ENCODE results near the gene PLCL1. TPM values are rescaled to one million over a fixed set of nuclear protein-coding genes. Genes with fewer than 3 reads are reported as not detected.

PLCL1 gene
- total RNA-seq, 2 donors from 2014 or later, result 0.04 to 0.11 TPM

DNA sequence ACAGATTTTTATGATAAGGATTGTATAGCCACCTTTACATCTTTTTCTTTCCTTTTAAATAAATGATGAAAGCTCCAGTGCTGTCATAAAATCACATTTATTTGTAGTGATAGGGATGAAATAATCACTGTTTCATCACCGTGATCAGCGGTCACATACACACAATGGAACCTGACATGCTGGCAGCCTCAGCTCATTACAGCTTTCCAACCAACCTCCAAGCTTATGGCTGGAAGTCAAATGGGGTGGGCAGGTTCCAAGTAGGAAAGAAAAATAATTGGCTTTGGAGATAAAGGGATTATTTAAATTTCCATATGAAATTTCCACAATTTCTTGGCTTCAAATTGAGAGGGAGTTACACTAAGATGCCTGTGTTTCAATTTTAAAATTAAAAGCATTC lies 251.3 kb downstream of the PLCL1 start:
- H3K27me3 Mint-ChIP-seq (ENCODE audit: insufficient read depth), result no peaks in the 10 kb centered on the region
- 100% methylated on average over 2 of the region's 2 CpGs; no CpG with 5 or more reads in 1 of the 2 experiments for WGBS, 2 experiments (ENCODE audit: insufficient coverage in 1 of 2, insufficient read length in 1 of 2)

GRCh38 chr2:198056836-198057235 lies 252.4 kb downstream of the PLCL1 start:
- H3K27ac ChIP-seq (ENCODE audit: low read depth, low read length), result no peak overlapping the region
- Mint-ChIP-seq H3K36me3 (ENCODE audit: low read depth) (no peaks in the 10 kb centered on the region), H3K27me3 (ENCODE audit: insufficient read depth) (no peaks in the 10 kb centered on the region), H3K4me3 (no peak overlapping the region), H3K9me3 (no peaks in the 10 kb centered on the region), H3K4me1 (peaks cover 7% of the 10 kb centered on the region), H3K27ac (no peak overlapping the region)
- no peaks in the 10 kb centered on the region for H3K4me1 ChIP-seq (ENCODE audit: control insufficient read depth, insufficient read depth, low read length)
- no peaks in the 10 kb centered on the region for H3K9me3 ChIP-seq (ENCODE audit: control insufficient read depth, low read length)
- no peak overlapping the region for H3K4me3 ChIP-seq (ENCODE audit: low read length)
- no peak overlapping the region for H3K9ac ChIP-seq (ENCODE audit: extremely low read depth, low read length, poor library complexity, severe bottlenecking)
- DNase-seq, result no peak
- 81% methylated on average over 2 of the region's 2 CpGs; no CpG with 5 or more reads in 1 of the 2 experiments for WGBS, 2 experiments (ENCODE audit: insufficient coverage in 1 of 2, insufficient read length in 1 of 2)
- TF ChIP-seq, protein P1, sequence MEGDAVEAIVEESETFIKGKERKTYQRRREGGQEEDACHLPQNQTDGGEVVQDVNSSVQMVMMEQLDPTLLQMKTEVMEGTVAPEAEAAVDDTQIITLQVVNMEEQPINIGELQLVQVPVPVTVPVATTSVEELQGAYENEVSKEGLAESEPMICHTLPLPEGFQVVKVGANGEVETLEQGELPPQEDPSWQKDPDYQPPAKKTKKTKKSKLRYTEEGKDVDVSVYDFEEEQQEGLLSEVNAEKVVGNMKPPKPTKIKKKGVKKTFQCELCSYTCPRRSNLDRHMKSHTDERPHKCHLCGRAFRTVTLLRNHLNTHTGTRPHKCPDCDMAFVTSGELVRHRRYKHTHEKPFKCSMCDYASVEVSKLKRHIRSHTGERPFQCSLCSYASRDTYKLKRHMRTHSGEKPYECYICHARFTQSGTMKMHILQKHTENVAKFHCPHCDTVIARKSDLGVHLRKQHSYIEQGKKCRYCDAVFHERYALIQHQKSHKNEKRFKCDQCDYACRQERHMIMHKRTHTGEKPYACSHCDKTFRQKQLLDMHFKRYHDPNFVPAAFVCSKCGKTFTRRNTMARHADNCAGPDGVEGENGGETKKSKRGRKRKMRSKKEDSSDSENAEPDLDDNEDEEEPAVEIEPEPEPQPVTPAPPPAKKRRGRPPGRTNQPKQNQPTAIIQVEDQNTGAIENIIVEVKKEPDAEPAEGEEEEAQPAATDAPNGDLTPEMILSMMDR (conservative IDR thresholded peaks at IDR 0.05), result no peak
- no peaks in the 10 kb centered on the region for H3K27me3 ChIP-seq (ENCODE audit: control insufficient read depth, insufficient read depth, low read length, poor library complexity, severe bottlenecking)
- no peaks in the 10 kb centered on the region for H3K36me3 ChIP-seq (ENCODE audit: control insufficient read depth, insufficient read depth, low read length)

More for the DNA sequence above, 251.3 kb downstream of the PLCL1 start:
- no peak overlapping the region for H3K9ac ChIP-seq (ENCODE audit: extremely low read depth, low read length, poor library complexity, severe bottlenecking)
- no peak overlapping the region for H3K4me3 ChIP-seq (ENCODE audit: low read length)
- H3K4me3 Mint-ChIP-seq, result no peak overlapping the region
- H3K9me3 Mint-ChIP-seq, result no peaks in the 10 kb centered on the region
- no peaks in the 10 kb centered on the region for H3K4me1 ChIP-seq (ENCODE audit: control insufficient read depth, insufficient read depth, low read length)
- DNase-seq, result no peak
- no peaks in the 10 kb centered on the region for H3K9me3 ChIP-seq (ENCODE audit: control insufficient read depth, low read length)
- no peaks in the 10 kb centered on the region for H3K27me3 ChIP-seq (ENCODE audit: control insufficient read depth, insufficient read depth, low read length, poor library complexity, severe bottlenecking)
- H3K4me1 Mint-ChIP-seq, result peaks cover 4% of the 10 kb centered on the region
- H3K36me3 ChIP-seq (ENCODE audit: control insufficient read depth, insufficient read depth, low read length), result no peaks in the 10 kb centered on the region
- H3K27ac Mint-ChIP-seq, result no peak overlapping the region
- TF ChIP-seq, protein P1 (conservative IDR thresholded peaks at IDR 0.05), result no peak
- H3K36me3 Mint-ChIP-seq (ENCODE audit: low read depth), result no peaks in the 10 kb centered on the region
- no peak overlapping the region for H3K27ac ChIP-seq (ENCODE audit: low read depth, low read length)

DNA sequence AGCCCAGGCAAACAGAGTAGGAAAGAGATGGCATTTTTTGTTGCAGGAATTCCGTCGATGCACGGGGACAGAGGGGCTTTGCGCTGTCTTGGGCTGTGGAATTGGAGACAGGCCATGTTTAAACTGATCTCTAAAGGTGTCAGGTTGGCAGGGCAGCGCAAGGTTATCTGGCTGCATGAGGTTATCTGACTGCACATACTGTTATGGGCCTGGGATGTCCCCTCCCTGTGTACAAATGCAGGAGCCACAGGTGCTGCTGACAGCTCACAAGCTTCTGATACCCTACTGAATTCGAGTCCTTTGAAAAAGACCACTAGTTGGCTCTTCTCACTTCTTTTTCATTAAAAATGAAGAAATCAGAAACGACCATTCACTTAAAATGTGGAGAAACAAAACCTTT lies 255.4 kb downstream of the PLCL1 start:
- H3K4me1 ChIP-seq (ENCODE audit: control insufficient read depth, insufficient read depth, low read length), result no peaks in the 10 kb centered on the region

More for the DNA sequence above, 255.4 kb downstream of the PLCL1 start:
- H3K27ac Mint-ChIP-seq, result no peak overlapping the region
- H3K4me3 ChIP-seq (ENCODE audit: low read length), result no peak overlapping the region
- H3K9ac ChIP-seq (ENCODE audit: extremely low read depth, low read length, poor library complexity, severe bottlenecking), result no peak overlapping the region
- H3K27me3 ChIP-seq (ENCODE audit: control insufficient read depth, insufficient read depth, low read length, poor library complexity, severe bottlenecking), result no peaks in the 10 kb centered on the region
- no peaks in the 10 kb centered on the region for H3K9me3 Mint-ChIP-seq
- no peaks in the 10 kb centered on the region for H3K36me3 ChIP-seq (ENCODE audit: control insufficient read depth, insufficient read depth, low read length)
- H3K9me3 ChIP-seq (ENCODE audit: control insufficient read depth, low read length), result no peaks in the 10 kb centered on the region
- H3K4me3 Mint-ChIP-seq, result no peak overlapping the region
- TF ChIP-seq, protein P1 (conservative IDR thresholded peaks at IDR 0.05), result no peak
- no peak overlapping the region for H3K27ac ChIP-seq (ENCODE audit: low read depth, low read length)
- no peak for DNase-seq
- H3K27me3 Mint-ChIP-seq (ENCODE audit: insufficient read depth), result no peaks in the 10 kb centered on the region
- 84 to 89% methylated on average over 7 of the region's 7 CpGs for WGBS, 2 experiments (ENCODE audit: insufficient coverage in 1 of 2, insufficient read length in 1 of 2)
- no peaks in the 10 kb centered on the region for H3K36me3 Mint-ChIP-seq (ENCODE audit: low read depth)
- peaks cover 7% of the 10 kb centered on the region for H3K4me1 Mint-ChIP-seq

Measured in endodermal cell (in vitro differentiated cells).